SK-N-SH (cell line): Measurements from ENCODE around the gene CHD9.

ENCODE experiments used
- JUND ChIP-seq: IDR thresholded peaks from 2 replicates; pipeline ENCODE4 v1.4.0; 2012
- MAX ChIP-seq: IDR thresholded peaks from 2 replicates; pipeline ENCODE4 v1.4.0; 2012; ENCODE audit warnings: low read depth
- POLR2AphosphoS5 ChIP-seq: IDR thresholded peaks from 2 replicates; pipeline ENCODE4 v1.6.1; 2012; ENCODE audit warnings: low read depth, low read length

- TF ChIP-seq JUND (no peak), POLR2AphosphoS5 (no peak), MAX (no peak)
These were observed 23.5 kb downstream of the CHD9 start for GRCh38 chr16:53078247-53078646.
